Keratinocyte (primary cell): Measurements from ENCODE around the gene CD68. TPM values are rescaled to one million over a fixed set of nuclear protein-coding genes. Genes with fewer than 3 reads are reported as not detected.

ENCODE experiments used
- DNase-seq: peaks from one replicate; pipeline ENCODE4 v3.0.0-alpha.2; 2011; ENCODE audit warnings: low read depth, missing footprints, low spot score
- FAIRE-seq: peaks from 2 replicates; lab custom pipeline; 2011; peaks lifted over from hg19 to GRCh38; lab: Jason Lieb, UNC
- H2AFZ ChIP-seq: 2 replicates; pipeline ENCODE4 v1.6.0; 2012; ENCODE audit warnings: low read length, control low read depth, inconsistent platforms; ENCODE audit not compliant: control insufficient read depth
- H3K27ac ChIP-seq: 2 replicates; pipeline ENCODE4 v1.5.1; 2011; ENCODE audit warnings: low read length; ENCODE audit not compliant: control insufficient read depth, insufficient read depth
- H3K27me3 ChIP-seq: 3 replicates; pipeline ENCODE4 v1.6.0; 2011; ENCODE audit warnings: low read length; ENCODE audit not compliant: control insufficient read depth, insufficient read depth; ENCODE audit errors: extremely low read depth
- H3K36me3 ChIP-seq, 2 experiments: 2 replicates in 1 of 2; 3 replicates in 1 of 2; pipeline ENCODE4 v1.5.1; 2011; ENCODE audit warnings: low read length in 2 of 2, mild to moderate bottlenecking in 1 of 2; ENCODE audit not compliant: control insufficient read depth in 2 of 2, insufficient read depth in 2 of 2; ENCODE audit errors: extremely low read depth in 1 of 2
- H3K4me1 ChIP-seq: 3 replicates; pipeline ENCODE4 v1.5.1; 2011; ENCODE audit warnings: low read length; ENCODE audit not compliant: control insufficient read depth, insufficient read depth; ENCODE audit errors: extremely low read depth
- H3K4me2 ChIP-seq: 3 replicates; pipeline ENCODE4 v1.6.0; 2011; ENCODE audit warnings: low read depth, low read length; ENCODE audit not compliant: control insufficient read depth, insufficient read depth; ENCODE audit errors: extremely low read depth
- H3K4me3 ChIP-seq, 3 experiments: fragments of 200-600 bp in 1 of 3; sonication (generic) in 1 of 3; 2 replicates in 2 of 3; 3 replicates in 1 of 3; pipeline ENCODE4 v1.5.1; 2011 to 2016; ENCODE audit warnings: low read length in 3 of 3, mild to moderate bottlenecking in 3 of 3, control low read depth in 2 of 3, inconsistent platforms in 1 of 3, low read depth in 1 of 3, mixed read lengths in 1 of 3, mixed run types in 1 of 3, moderate library complexity in 1 of 3; ENCODE audit not compliant: control insufficient read depth in 2 of 3, insufficient read depth in 2 of 3; ENCODE audit errors: extremely low read depth in 1 of 3
- H3K79me2 ChIP-seq: 2 replicates; pipeline ENCODE4 v1.6.0; 2012; ENCODE audit warnings: low read length; ENCODE audit not compliant: control insufficient read depth, insufficient read depth
- H3K9ac ChIP-seq: 3 replicates; pipeline ENCODE4 v1.6.0; 2011; ENCODE audit warnings: low read length; ENCODE audit not compliant: control insufficient read depth, insufficient read depth; ENCODE audit errors: extremely low read depth
- H3K9me1 ChIP-seq: 3 replicates; pipeline ENCODE4 v1.6.0; 2011; ENCODE audit warnings: low read length; ENCODE audit not compliant: control insufficient read depth, insufficient read depth; ENCODE audit errors: extremely low read depth
- H3K9me3 ChIP-seq: 2 replicates; pipeline ENCODE4 v1.5.1; 2012; ENCODE audit warnings: low read depth, low read length; ENCODE audit not compliant: control insufficient read depth
- H4K20me1 ChIP-seq: 3 replicates; pipeline ENCODE4 v1.6.0; 2011; ENCODE audit warnings: low read length; ENCODE audit not compliant: control insufficient read depth, insufficient read depth; ENCODE audit errors: extremely low read depth
- EZH2 ChIP-seq: IDR thresholded peaks from one replicate; pipeline ENCODE4 v1.6.1; 2012; ENCODE audit warnings: inconsistent platforms, mild to moderate bottlenecking, low read length, moderate library complexity
- dilution Hi-C: fragments of 300-500 bp; cut with MboI; formaldehyde crosslinking; loops from one replicate; pipeline ENCODE4 v1.7.0; 2020; ENCODE audit warnings: low sequenced_read_pairs; ENCODE audit not compliant: extremely low pct_ligation_motif_present
- polyA plus RNA-seq, 5 experiments: library from polyadenylated mRNA; depleted of rRNA in 3 of 5; stranded (reverse) in 3 of 5; stranded (forward) in 1 of 5; unstranded in 1 of 5; fragments of >200 nt; gene quantifications; 1 replicate in 1 of 5; 2 replicates in 3 of 5; 3 replicates in 1 of 5; pipeline versions ENCODE4 v1.2.1 to v1.2.3, GENCODE V29; 2011 to 2012; ENCODE audit warnings: missing spikeins in 2 of 5, low read depth in 1 of 5, low replicate concordance in 1 of 5
- TF ChIP-seq, protein P1 (sequence below), 3 experiments: IDR thresholded peaks in 1 of 3; conservative IDR thresholded peaks in 1 of 3; optimal IDR thresholded peaks in 1 of 3; 2 replicates in 2 of 3; 3 replicates in 1 of 3; pipeline versions ENCODE3 to v1.5.1; 2011; ENCODE audit warnings: low read length in 3 of 3, mild to moderate bottlenecking in 3 of 3, moderate library complexity in 2 of 3, control low read depth in 1 of 3, inconsistent platforms in 1 of 3; ENCODE audit not compliant: insufficient read depth in 2 of 3; ENCODE audit errors: extremely low read depth in 1 of 3

Gene CD68
- polyA plus RNA-seq, 1 donor (not counting 4 experiments of a cell fraction or from before 2014, with no cell fraction given), result 14.0 TPM

DNA sequence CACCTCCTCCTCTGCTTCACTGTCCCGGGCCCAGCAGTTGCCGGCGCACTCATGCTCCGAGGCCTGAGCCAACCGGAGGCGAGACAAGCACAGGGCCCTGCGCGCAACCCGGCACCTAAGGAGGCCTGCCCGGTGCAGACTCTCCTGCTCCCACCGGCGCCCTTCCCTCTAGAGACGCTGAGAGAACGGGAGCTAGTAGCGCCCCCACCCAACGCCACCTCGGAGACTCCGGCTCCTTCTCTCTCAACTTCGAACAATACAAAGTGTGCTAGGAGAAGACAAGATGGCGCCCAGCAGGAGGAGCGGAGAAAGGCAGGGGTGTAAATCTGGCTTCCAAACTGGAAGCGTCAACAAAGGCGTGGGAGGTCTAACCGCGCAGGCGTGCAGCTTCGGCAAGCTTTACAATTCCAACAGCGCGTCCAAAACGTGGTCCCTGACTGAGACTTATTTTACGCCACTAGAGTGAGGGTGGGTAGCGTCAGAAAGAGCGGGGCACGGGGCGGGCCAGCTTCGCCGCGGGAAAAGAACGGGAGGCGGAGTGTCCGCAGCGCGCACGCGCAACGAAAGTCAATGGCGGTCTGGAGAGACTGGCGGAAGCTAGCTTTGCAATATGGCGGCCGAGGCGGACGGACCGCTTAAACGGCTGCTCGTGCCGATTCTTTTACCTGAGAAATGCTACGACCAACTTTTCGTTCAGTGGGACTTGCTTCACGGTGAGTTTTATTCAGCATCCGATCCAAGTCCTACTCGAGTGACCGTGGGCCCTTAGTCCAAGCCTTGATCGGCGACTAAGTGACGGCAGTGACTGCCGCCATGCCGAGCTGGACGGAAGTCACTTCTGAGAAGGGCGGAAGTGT is 4.0 kb downstream of the CD68 start, which contains the start of gene MPDU1:
Gene MPDU1, plus strand, starts transcription at position 600 of the 857 bp plus-strand sequence. Its CDS starts 11 bp downstream, at position 611.
- Histone ChIP-seq H3K9me3 (no peaks in the 10 kb centered on the region), H3K4me1 (peaks cover 50% of the 10 kb centered on the region), H3K27ac (peak within 1 kb of the TSS; percentile 99), H3K9ac (peak within 1 kb of the TSS; percentile 99), H2AFZ (peak within 1 kb of the TSS; percentile 100), H3K4me2 (peak within 1 kb of the TSS; percentile 93), H3K36me3 (peaks cover 14 to 31% of the 10 kb centered on the region in 2 experiments), H3K4me3 (peak within 1 kb of the TSS; percentile 47 to 94 (median 65)), H4K20me1 (peaks cover 9% of the 10 kb centered on the region), H3K27me3 (no peaks in the 10 kb centered on the region), H3K79me2 (peaks cover 42% of the 10 kb centered on the region), H3K9me1 (peaks cover 3% of the 10 kb centered on the region)
- no peak for DNase-seq
- TF ChIP-seq, protein P1, sequence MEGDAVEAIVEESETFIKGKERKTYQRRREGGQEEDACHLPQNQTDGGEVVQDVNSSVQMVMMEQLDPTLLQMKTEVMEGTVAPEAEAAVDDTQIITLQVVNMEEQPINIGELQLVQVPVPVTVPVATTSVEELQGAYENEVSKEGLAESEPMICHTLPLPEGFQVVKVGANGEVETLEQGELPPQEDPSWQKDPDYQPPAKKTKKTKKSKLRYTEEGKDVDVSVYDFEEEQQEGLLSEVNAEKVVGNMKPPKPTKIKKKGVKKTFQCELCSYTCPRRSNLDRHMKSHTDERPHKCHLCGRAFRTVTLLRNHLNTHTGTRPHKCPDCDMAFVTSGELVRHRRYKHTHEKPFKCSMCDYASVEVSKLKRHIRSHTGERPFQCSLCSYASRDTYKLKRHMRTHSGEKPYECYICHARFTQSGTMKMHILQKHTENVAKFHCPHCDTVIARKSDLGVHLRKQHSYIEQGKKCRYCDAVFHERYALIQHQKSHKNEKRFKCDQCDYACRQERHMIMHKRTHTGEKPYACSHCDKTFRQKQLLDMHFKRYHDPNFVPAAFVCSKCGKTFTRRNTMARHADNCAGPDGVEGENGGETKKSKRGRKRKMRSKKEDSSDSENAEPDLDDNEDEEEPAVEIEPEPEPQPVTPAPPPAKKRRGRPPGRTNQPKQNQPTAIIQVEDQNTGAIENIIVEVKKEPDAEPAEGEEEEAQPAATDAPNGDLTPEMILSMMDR (optimal IDR thresholded peaks at IDR 0.05 in 1 of 3, IDR thresholded peaks at IDR 0.05 in 1 of 3, conservative IDR thresholded peaks at IDR 0.05 in 1 of 3; ENCODE audit: extremely low read depth in 1 of 3, insufficient read depth in 2 of 3, low read length in 3 of 3), result no peak
- TF ChIP-seq EZH2, result no peak
- FAIRE-seq, result no peak
- dilution Hi-C loops, result no loop called here

DNA sequence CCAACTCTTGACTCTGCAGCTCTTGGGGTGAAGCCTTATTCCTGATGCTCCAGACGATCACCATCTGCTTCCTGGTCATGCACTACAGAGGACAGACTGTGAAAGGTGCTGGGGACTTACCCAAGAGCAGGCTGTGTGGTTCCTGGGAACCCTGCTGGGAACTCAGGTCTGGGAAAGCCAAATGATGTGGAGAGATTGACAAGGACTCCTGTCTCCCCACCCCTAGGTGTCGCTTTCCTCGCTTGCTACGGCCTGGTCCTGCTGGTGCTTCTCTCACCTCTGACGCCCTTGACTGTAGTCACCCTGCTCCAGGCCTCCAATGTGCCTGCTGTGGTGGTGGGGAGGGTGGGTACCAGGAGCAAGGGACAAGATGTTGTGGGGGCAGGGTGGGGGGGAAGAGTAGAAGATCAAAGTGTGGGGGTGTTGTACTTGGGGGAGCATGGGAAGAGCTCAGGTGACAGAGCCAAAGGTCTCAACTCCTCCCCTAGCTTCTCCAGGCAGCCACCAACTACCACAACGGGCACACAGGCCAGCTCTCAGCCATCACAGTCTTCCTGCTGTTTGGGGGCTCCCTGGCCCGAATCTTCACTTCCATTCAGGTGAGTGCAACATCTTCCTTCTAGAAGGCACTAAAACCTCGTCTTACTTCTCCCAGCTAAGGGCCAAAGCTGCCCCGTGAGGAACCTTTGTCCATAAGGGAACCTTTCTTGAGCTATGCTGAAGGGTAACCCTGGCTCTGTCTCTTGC is 7.4 kb downstream of the CD68 start:
- peak; percentile 81 for FAIRE-seq
- no peaks in the 10 kb centered on the region for H4K20me1 ChIP-seq
- H3K79me2 ChIP-seq, result peaks cover 49% of the 10 kb centered on the region
- TF ChIP-seq EZH2, result no peak
- TF ChIP-seq, protein P1 (optimal IDR thresholded peaks at IDR 0.05 in 1 of 3, IDR thresholded peaks at IDR 0.05 in 1 of 3, conservative IDR thresholded peaks at IDR 0.05 in 1 of 3; ENCODE audit: extremely low read depth in 1 of 3, insufficient read depth in 2 of 3, low read length in 3 of 3), result peak; percentile 84 to 91 (median 89)
- dilution Hi-C loops, result no loop called here
- H3K27me3 ChIP-seq, result no peaks in the 10 kb centered on the region
- H3K4me2 ChIP-seq, result peak overlapping the region; percentile 97
- peak overlapping the region; percentile 99 for H3K27ac ChIP-seq
- H3K9me3 ChIP-seq, result no peaks in the 10 kb centered on the region
- peaks cover 20 to 27% of the 10 kb centered on the region in 2 experiments for H3K36me3 ChIP-seq
- H3K9ac ChIP-seq, result peak overlapping the region; percentile 91
- H3K4me1 ChIP-seq, result peaks cover 43% of the 10 kb centered on the region
- no peaks in the 10 kb centered on the region for H3K9me1 ChIP-seq
- no peak for DNase-seq
- peak overlapping the region; percentile 78 to 98 (median 92) for H3K4me3 ChIP-seq
- no peak overlapping the region for H2AFZ ChIP-seq
